ENCODE results near the gene PFDN2.

GRCh38 chr1:161162806-161163205 is 45.0 kb upstream of the PFDN2 start:
- TF ChIP-seq CTCF (conservative IDR thresholded peaks at IDR 0.05; ENCODE audit: low read depth in 2 of 2) (no peak), POLR2AphosphoS5 (IDR thresholded peaks at IDR 0.05; ENCODE audit: low read depth) (no peak), EZH2 (IDR thresholded peaks at IDR 0.05; ENCODE audit: low read depth, unreplicated experiment) (no peak), EZH2phosphoT487 (IDR thresholded peaks at IDR 0.05; ENCODE audit: unreplicated experiment) (no peak), CREB1 (CRISPR knock-in tag; IDR thresholded peaks at IDR 0.05; ENCODE audit: low read depth) (no peak), JUNB (IDR thresholded peaks at IDR 0.05; ENCODE audit: unreplicated experiment) (no peak)
- TF ChIP-seq, protein P1, sequence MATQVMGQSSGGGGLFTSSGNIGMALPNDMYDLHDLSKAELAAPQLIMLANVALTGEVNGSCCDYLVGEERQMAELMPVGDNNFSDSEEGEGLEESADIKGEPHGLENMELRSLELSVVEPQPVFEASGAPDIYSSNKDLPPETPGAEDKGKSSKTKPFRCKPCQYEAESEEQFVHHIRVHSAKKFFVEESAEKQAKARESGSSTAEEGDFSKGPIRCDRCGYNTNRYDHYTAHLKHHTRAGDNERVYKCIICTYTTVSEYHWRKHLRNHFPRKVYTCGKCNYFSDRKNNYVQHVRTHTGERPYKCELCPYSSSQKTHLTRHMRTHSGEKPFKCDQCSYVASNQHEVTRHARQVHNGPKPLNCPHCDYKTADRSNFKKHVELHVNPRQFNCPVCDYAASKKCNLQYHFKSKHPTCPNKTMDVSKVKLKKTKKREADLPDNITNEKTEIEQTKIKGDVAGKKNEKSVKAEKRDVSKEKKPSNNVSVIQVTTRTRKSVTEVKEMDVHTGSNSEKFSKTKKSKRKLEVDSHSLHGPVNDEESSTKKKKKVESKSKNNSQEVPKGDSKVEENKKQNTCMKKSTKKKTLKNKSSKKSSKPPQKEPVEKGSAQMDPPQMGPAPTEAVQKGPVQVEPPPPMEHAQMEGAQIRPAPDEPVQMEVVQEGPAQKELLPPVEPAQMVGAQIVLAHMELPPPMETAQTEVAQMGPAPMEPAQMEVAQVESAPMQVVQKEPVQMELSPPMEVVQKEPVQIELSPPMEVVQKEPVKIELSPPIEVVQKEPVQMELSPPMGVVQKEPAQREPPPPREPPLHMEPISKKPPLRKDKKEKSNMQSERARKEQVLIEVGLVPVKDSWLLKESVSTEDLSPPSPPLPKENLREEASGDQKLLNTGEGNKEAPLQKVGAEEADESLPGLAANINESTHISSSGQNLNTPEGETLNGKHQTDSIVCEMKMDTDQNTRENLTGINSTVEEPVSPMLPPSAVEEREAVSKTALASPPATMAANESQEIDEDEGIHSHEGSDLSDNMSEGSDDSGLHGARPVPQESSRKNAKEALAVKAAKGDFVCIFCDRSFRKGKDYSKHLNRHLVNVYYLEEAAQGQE (IDR thresholded peaks at IDR 0.05; ENCODE audit: unreplicated experiment), result no peak
- TF ChIP-seq, protein P2, sequence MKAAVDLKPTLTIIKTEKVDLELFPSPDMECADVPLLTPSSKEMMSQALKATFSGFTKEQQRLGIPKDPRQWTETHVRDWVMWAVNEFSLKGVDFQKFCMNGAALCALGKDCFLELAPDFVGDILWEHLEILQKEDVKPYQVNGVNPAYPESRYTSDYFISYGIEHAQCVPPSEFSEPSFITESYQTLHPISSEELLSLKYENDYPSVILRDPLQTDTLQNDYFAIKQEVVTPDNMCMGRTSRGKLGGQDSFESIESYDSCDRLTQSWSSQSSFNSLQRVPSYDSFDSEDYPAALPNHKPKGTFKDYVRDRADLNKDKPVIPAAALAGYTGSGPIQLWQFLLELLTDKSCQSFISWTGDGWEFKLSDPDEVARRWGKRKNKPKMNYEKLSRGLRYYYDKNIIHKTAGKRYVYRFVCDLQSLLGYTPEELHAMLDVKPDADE (IDR thresholded peaks at IDR 0.05), result no peak
